Ascending aorta (tissue), 2 donors: ENCODE measurements around the gene RNF207. TPM values are rescaled to one million over a fixed set of nuclear protein-coding genes. Genes with fewer than 3 reads are reported as not detected.

Experiments used
- DNase-seq, 2 donors: peaks; one replicate each; pipeline ENCODE4 v3.0.0-alpha.2; 2019; ENCODE audit warnings: low spot score in 2 of 2
- H3K27ac ChIP-seq, 2 donors: fragments of 200-600 bp; sonication (generic); one replicate each; pipeline ENCODE4 v1.5.1; 2016 to 2017; ENCODE audit warnings: mild to moderate bottlenecking in 1 of 2
- H3K27me3 ChIP-seq: fragments of 200-600 bp; sonication (generic); one replicate; pipeline ENCODE4 v1.5.1; 2017
- H3K36me3 ChIP-seq, 2 donors: fragments of 200-600 bp; sonication (generic); one replicate each; pipeline ENCODE4 v1.5.1; 2016
- H3K4me1 ChIP-seq, 2 donors: fragments of 200-600 bp; sonication (generic); one replicate each; pipeline ENCODE4 v1.5.1; 2016 to 2017; ENCODE audit warnings: mild to moderate bottlenecking in 1 of 2
- H3K4me3 ChIP-seq, 2 donors: fragments of 200-600 bp; sonication (generic); one replicate each; pipeline ENCODE4 v1.5.1; 2016 to 2017; ENCODE audit warnings: mild to moderate bottlenecking in 1 of 2
- H3K9me3 ChIP-seq, 2 donors: fragments of 200-600 bp; sonication (generic); one replicate each; pipeline ENCODE4 v1.5.1; 2016
- intact Hi-C: fragments of 100-400 bp; cut with DNase I; formaldehyde crosslinking; loops from one replicate; pipeline ENCODE4 v1.15.1; 2023
- total RNA-seq: library from RNA; depleted of rRNA; stranded (reverse); fragments of >200 nt; gene quantifications from one replicate; pipeline ENCODE4 v1.1.0, GENCODE V29; 2016
- TF ChIP-seq, protein P1 (sequence below), 3 experiments: fragments of 200-600 bp in 2 of 3; fragments of 450-650 bp in 1 of 3; sonication (generic) in 2 of 3; IDR thresholded peaks; one replicate each; pipeline ENCODE4 v1.5.1; 2016 to 2019; ENCODE audit warnings: antibody characterized with exemption in 3 of 3, mild to moderate bottlenecking in 1 of 3, moderate library complexity in 1 of 3

RNF207 gene
- total RNA-seq, 1 donor from 2014 or later = 81.1 TPM

DNA sequence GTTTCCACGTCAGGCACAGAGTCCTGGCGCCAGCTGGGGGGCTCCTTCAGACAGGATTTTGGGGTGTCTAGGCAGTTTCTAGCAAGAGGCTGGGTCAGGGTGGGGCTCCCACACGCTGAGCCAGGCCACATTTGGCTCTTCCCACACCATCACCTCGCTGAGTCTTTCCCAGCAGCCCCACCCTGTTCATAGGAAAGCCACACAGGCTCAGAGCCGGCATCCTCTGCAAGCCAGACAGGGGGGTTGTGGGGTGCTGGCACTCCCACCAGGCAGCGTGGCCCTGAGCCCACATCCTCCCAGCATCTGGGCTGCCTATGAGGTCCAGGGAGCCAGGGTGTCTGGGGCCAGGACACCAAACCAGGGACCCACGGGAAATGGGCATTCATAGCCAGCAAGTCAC is 57.8 kb downstream of the RNF207 start:
- Histone ChIP-seq H3K4me1 (peaks cover 0 to 6% of the 10 kb centered on the region in 2 donors), H3K36me3 (no peaks in the 10 kb centered on the region)
- intact Hi-C loops = no loop called here

DNA sequence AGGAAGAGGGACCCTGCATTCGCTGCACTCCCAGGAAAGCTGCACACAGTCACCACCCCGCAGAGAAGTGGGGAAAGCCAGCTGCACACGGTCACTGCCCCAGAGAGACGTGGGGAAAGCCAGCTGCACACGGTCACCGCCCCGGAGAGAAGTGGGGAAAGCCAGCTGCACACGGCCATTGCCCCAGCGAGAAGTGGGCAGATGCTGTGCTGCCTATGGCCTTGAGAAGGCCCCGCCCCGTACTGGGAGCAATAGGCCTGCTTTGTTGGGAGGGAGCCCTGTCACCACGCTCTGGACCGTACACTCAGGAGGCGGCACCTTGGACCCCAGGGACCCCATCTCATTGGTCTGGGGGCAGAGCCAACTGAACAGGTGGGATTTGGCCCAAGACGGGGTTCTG is 59.2 kb downstream of the RNF207 start:
- Histone ChIP-seq H3K9me3 (no peaks in the 10 kb centered on the region), H3K27ac (no peak overlapping the region), H3K27me3 (no peaks in the 10 kb centered on the region), H3K36me3 (no peaks in the 10 kb centered on the region), H3K4me1 (peaks cover 0 to 6% of the 10 kb centered on the region in 2 donors), H3K4me3 (no peak overlapping the region)
- TF ChIP-seq, protein P1, sequence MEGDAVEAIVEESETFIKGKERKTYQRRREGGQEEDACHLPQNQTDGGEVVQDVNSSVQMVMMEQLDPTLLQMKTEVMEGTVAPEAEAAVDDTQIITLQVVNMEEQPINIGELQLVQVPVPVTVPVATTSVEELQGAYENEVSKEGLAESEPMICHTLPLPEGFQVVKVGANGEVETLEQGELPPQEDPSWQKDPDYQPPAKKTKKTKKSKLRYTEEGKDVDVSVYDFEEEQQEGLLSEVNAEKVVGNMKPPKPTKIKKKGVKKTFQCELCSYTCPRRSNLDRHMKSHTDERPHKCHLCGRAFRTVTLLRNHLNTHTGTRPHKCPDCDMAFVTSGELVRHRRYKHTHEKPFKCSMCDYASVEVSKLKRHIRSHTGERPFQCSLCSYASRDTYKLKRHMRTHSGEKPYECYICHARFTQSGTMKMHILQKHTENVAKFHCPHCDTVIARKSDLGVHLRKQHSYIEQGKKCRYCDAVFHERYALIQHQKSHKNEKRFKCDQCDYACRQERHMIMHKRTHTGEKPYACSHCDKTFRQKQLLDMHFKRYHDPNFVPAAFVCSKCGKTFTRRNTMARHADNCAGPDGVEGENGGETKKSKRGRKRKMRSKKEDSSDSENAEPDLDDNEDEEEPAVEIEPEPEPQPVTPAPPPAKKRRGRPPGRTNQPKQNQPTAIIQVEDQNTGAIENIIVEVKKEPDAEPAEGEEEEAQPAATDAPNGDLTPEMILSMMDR (IDR thresholded peaks at IDR 0.05) = no peak
- DNase-seq = no peak
- intact Hi-C loops = no loop called here

More for the DNA sequence above, 57.8 kb downstream of the RNF207 start:
- TF ChIP-seq, protein P1 (IDR thresholded peaks at IDR 0.05) = no peak
- no peaks in the 10 kb centered on the region for H3K9me3 ChIP-seq
- peaks cover 7% of the 10 kb centered on the region for H3K27me3 ChIP-seq
- no peak for DNase-seq
- H3K4me3 ChIP-seq = no peak overlapping the region
- no peak overlapping the region for H3K27ac ChIP-seq

DNA sequence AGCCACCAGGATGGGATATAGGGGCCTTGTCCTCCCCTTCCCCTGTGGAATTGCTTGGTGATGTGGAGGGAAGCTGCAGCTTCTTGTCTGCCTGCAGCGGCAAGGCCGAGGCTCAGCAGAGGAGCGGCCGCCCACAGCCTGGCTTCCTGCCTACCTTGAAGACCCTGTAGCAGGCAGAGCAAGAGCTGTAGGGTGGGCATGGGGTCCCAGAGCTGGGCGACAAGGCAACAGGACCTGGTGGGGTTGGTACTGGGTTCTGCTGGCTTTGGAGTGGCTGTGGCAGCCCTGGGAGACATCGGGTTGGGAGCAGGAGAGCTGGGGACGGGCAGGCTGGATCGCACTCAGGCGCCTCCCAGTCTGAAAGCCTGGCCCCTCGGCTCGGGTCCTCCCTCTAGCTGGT is 60.7 kb downstream of the RNF207 start:
- no peaks in the 10 kb centered on the region for H3K27me3 ChIP-seq
- DNase-seq = no peak
- no peaks in the 10 kb centered on the region for H3K36me3 ChIP-seq
- intact Hi-C loops = no loop called here
- no peaks in the 10 kb centered on the region for H3K4me1 ChIP-seq
- TF ChIP-seq, protein P1 (IDR thresholded peaks at IDR 0.05) = no peak
- no peak overlapping the region for H3K4me3 ChIP-seq
- no peaks in the 10 kb centered on the region for H3K9me3 ChIP-seq
- no peak overlapping the region for H3K27ac ChIP-seq

DNA sequence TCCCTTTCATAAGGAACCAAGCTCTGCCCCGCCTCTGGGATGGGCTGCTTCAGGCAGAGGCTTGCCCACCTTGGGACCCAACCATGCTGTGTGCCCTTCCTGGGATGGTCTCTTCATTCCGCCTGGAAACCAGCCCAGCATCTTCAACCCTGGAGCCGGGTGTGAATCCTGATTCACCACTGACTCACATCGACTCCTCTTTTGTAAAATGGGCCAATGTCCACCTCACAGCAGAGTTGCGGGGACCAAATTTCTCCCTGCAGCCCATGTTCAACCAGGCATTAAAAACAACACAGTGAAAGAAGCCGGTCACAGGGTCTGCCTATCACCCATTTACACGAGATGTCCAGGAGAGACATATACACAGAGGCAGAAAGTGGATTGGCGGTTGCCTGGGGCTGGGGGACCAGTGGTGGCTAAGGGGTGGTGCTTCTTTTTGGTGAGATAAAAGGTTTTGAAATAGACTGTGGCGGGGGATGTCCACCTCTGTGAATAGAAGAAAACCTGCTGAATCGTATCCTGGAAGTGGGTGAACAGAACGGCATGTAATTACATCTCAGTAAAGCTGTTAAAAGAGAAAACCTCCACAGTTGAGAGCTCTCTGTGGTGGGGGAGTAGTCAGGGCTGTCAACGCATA is 61.9 kb downstream of the RNF207 start:
- Histone ChIP-seq H3K36me3 (no peaks in the 10 kb centered on the region), H3K27ac (no peak overlapping the region), H3K4me1 (no peaks in the 10 kb centered on the region), H3K4me3 (no peak overlapping the region), H3K9me3 (no peaks in the 10 kb centered on the region), H3K27me3 (no peaks in the 10 kb centered on the region)
- intact Hi-C loops = no loop called here
- TF ChIP-seq, protein P1 (IDR thresholded peaks at IDR 0.05) = no peak
- no peak for DNase-seq

DNA sequence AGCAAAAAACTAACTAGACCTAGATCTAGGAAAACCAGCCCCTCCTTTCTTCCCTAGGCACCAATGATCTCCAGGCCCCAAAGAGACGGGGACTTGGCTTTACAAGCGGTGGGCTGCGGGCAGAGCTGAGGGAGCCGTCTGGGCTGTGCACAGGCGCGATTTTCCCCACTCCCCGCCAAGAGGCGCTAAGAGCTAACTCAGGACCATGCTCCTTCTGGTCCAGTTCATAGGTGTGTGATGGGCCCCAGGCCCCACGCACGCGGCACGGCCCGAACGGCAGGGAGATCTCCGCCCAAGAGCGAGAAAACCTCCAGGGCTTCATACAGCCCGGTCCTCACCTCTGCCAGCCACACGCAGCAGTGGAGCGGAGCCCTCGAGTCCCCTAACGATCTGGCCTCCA is 62.5 kb downstream of the RNF207 start:
- no peak for DNase-seq
- Histone ChIP-seq H3K9me3 (no peaks in the 10 kb centered on the region), H3K27me3 (no peaks in the 10 kb centered on the region), H3K4me1 (no peaks in the 10 kb centered on the region), H3K27ac (no peak overlapping the region), H3K36me3 (no peaks in the 10 kb centered on the region), H3K4me3 (no peak overlapping the region)
- TF ChIP-seq, protein P1 (IDR thresholded peaks at IDR 0.05) = no peak
- intact Hi-C loops = no loop called here

DNA sequence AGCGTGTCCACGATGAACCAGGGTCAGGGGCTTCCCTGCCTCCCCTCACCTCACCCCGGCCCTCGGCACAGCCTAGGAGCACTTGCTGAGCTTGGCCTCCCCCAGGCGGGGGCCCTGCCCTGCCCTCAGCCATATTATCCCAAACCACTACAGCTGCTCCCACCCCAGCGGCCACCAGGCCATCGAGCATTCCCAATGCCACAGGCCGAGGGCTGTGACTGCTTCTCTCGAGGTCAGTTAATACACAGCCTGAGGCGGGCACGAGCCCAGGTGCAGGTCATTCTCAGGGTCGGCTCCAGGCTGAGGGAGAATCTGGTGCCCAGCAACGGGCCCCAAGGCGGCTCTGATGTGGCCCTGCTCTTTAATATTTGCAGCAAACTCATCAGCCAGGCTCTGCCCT is 63.4 kb downstream of the RNF207 start:
- Histone ChIP-seq H3K9me3 (no peaks in the 10 kb centered on the region), H3K36me3 (no peaks in the 10 kb centered on the region), H3K4me3 (no peak overlapping the region), H3K4me1 (no peaks in the 10 kb centered on the region), H3K27me3 (no peaks in the 10 kb centered on the region), H3K27ac (no peak overlapping the region)
- intact Hi-C loops = no loop called here
- TF ChIP-seq, protein P1 (IDR thresholded peaks at IDR 0.05) = no peak
- no peak for DNase-seq
